GM19372 (cell line): ENCODE results near the gene FRAS1.
"Not testable (repeated sequence)": the region's sequence is repeated elsewhere in the genome, so short reads cannot be mapped to it uniquely, and the experiment has no call there.

Experiments
- ATAC-seq: cut with Tn5 transposase; IDR thresholded peaks from one replicate; pipeline ENCODE4 v1.9.1; 2021; ENCODE audit warnings: mild to moderate bottlenecking, low read depth, moderate library complexity; ENCODE audit not compliant: unreplicated experiment

Gene FRAS1

DNA sequence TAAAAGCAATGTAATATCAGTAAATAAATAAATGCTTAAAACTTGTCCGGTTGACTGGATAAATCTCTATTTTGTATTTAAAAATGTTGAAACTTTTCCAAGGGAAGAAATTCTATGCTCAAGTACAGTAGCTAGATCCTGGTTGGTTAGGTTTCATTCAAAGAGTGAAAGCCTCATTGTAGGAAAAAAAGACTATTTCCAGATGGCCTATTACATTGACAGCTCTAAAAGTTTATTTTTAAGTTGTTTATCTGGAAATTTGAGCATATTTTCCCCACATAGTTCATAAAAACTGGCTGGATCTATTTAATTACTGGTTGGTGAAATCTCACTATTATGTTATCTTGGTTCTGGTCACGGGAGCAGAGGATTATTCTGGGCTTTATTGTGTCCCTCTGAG lies 38.0 kb downstream of the FRAS1 start:
- no peak for ATAC-seq

DNA sequence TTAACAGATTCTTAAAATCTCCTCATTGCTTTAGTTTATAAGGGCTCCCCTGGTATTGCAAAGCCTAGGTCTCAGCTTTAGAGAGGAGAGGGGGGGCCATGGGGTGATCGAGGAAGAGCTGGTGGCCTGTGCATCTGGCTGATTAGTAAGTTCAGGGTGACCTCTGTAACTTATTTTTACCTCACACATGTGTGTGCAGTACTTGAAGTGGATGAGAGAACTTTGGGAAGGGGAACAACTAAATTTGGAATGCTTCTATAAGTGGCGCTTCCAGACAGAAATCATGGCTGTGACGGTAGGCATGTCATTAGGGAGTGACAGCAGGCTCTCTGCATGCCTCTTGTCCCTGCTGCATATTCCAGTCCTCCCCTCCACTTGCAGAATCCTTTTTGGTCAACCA lies 41.9 kb downstream of the FRAS1 start:
- no peak for ATAC-seq

DNA sequence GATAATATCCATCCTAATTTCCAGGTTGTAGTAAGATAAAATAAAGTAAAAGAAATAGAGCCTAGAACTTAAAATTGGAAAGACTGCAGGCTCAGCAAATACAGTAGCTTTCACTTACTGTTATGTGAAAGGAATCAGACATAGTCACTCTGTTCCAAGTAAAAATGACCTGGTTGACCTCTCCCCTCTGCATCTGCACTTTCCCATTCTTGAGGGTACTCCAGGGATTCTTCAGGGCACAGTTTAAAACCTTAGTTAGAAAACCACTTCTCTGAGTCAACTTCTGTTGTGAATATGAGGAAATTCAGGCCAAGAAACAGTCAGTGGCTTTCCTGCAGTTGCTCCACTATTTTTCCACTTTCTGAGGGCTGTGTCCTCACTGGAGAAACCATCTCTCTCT lies 42.9 kb downstream of the FRAS1 start:
- ATAC-seq: no peak

DNA sequence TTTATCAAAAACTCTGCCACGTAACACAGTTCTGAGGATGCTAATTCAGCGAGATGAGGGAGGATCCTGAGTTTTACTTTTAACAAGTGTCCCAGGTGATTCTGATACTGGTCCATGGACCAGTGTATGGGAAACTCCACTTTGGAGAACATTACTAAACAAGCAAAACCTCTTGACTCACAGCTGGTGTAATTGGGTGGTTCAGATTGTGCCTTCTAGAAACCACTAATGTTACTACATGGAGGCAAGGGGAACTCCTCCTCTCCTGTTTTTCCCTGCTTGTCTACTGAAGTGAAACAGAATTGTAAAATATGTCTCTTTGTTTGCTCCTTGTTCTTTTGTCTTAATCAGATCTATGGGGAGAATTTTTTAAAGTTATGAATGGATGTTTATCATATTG lies 62.6 kb downstream of the FRAS1 start:
- ATAC-seq: no peak

DNA sequence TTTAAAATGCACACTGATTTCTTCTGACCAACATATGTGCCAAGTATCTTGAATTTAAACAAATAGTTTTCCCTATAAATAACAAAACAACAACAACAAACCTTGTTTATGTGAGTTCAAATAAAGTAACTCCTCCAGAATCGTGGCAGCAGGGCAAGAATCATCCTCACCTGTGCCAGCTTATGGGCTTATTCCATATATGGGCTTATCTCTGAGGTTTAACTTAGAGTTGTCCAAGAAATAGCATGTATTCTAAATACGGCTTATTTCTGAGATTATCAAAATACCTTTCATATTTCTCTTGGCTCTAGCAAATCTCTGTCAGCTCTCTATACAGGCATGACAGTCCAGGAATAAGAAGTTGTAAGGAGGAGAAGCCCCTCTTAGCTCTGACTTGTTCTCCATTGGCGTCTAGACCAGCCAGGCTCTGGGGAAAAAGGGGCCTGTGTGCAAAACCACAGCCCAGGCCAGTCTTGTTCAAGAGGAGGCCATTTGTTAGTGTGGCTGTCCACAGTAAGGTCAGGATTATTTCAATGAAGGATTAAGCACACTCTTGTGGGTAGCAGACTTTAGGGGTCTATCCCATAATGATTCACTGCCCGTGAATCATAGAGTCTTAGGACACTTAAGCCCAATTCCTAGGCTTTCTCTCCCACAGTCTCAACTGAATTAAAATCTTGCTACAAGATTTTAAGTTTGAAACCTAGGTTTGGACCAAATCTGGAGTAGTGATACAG lies 63.2 kb downstream of the FRAS1 start:
- ATAC-seq: no peak

DNA sequence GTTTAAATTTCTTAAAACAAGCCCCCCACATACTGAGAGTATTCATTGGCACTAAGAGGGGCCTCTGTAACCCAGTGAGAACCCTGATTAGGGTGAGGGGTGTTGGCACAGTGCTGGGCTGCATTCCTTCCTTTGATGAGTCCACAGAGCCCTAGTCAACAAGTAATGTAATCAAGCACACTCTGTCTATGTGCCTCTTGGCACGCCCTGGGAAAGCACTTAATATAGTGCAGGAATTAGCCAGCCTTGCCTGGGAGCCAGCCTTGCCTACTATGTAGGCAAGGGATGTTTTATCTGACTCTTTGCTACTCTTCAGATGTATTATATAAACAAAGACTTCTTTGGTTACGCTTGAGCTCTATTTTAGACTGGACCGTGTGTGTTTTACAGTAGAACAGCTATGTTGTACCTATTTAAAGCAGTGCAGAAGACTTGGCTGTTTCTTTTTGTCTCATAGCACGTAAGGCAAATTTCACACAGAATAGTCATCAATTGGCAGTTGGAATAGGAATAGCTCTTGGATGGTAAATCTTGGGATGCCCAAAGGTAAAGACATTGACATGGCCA lies 64.3 kb downstream of the FRAS1 start:
- ATAC-seq: no peak

DNA sequence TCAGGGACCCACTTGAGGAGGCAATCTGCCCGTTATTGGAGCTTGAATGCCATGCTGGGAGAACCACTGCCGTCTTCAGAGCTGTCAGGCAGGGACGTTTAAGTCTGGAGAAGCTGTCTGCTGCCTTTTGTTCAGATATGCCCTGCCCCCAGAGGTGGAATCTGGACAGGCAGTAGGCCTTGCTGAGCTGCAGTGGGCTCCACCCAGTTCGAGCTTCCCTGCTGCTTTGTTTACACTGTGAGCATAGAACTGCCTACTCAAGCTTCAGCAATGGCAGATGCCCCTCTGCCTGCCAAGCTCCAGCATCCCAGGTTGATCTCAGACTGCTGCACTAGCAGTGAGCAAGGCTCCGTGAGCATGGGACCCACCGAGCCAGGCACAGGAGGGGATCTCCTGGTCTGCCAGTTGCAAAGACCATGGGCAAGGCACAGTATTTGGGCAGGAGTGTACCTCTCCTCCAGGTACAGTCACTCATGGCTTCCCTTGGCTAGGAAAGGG lies 68.8 kb downstream of the FRAS1 start:
- not testable (repeated sequence) for ATAC-seq

DNA sequence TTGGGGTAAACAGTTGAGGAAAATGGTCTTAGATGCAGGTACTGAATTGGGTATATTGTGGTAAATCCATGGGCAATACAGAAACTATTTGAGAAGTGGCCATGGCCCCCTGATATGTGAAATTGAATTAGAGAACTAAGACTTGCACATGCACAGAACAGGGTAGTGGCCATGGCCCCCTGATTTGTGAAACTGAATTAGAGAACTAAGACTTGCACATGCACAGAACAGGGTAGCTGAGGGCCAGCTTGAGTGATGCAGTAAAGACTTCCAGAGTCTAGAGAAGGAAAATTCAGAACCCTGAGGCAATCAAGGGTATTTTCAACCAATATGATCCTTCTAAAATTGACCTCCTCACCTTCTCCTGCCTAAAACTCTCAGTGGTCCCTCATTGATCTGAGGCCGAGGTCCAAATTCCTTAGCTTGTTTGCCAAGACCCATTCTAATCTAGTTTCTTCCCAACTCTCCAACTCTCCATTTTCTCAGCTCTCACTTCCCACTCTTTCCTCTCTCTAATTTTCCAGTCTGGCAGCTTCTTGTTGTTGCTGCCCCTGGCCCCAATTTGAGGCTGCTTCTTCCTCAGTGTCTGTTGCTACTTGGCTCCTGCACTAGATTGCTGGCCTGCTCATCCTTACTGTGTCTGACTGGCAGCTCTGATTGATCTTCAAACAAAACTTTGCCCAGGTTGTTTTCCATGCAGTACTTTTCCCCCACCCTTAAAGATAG lies 72.4 kb downstream of the FRAS1 start:
- no peak for ATAC-seq

DNA sequence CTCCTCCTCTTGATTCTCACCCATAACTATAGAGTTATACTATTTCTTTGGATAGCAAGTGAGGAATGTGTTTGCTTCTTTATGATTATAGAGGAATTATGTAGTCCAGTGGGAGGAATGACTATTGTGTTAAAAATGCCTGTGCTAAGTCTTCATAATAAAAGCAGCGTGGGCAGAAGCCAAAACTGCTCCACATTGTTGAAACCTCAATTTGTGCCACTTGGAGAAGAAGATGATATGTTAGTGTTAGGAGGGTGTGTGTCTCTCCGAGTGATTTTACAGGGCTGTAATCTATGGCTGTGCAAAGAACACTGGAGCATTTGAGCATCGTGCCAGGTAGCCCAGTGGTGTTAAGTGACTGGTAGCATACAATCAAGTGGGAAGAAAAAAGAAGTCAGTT lies 74.3 kb downstream of the FRAS1 start:
- ATAC-seq: no peak

DNA sequence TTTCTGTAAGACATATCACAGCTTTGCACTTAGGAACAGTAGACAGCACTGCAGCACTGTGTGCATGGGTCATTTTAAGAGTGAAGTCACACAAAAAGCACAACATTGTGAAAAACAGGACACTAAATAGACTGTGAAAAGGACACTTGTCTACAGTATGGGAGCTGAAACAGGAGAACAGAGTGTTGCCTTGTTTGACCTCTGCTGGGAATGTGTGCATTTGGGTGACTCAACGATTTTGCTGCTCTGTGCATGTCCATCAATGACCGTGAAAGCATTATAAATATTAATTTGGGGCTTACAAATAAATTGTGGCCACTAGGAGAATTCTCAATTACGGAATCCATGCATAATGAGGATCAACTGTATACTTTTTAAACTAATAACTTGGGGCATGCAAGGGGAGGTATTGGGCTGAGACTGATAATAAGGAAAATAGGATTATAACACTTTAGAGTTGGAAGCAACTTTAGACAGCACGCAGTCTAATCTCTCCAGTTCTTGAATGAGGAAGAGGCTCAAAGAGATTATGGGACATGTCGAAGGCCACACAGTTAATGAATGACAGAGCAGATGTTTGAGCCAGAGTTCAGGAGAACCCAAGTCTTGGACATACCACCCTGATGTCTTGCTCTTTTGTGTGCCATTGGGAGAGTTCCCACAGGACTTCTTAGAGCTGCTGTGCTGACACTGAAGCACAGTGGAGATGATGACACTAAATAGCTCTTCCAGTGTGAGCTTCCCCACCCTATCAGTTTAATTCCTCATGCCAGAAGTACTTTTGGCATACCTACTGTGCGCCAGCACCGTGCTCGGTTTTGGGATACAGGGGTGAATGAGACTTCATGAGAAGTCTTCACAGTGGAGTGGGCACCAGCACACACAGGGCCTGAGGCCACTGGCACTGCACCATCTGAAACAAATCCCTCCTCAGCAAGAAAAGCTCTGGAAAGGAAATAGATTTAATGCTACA lies 79.3 kb downstream of the FRAS1 start:
- no peak for ATAC-seq

DNA sequence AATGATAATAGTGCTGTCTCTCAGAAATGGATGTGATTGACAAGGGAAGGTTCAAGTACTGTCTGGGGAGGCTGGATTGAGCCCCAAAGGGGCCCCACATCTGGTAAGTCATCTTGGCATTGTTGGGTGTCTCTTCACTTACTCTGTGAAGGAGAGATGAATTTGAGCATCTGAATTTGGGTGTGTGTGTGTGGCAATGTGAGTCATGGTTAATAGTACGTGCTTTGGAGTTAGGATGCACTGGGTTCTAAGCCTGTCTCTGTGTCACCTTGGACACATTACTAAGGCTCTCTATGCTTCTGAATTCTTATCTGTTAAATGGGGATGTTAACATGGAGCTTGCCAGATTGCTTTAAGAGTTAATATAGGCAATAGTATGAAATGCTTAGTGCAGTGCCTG lies 80.4 kb downstream of the FRAS1 start:
- no peak for ATAC-seq

DNA sequence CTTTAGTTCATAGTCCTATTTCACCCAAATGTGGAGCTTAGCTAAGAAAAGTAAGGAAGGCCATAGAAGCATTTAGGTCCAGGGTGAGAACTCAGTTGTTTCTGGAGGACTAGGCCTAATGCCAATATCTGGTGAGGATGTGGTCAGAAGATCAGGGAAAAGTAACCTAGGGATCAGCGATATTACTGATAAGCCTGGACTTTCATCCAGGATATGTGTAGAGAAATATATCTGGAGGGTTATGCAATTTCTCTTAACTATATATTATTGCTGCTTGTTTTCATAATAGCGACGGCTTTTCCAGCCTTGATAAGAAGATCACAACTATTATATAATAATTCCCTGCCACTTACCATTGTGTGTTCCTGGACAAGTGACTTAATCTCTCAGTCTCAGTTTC lies 81.1 kb downstream of the FRAS1 start:
- no peak for ATAC-seq

DNA sequence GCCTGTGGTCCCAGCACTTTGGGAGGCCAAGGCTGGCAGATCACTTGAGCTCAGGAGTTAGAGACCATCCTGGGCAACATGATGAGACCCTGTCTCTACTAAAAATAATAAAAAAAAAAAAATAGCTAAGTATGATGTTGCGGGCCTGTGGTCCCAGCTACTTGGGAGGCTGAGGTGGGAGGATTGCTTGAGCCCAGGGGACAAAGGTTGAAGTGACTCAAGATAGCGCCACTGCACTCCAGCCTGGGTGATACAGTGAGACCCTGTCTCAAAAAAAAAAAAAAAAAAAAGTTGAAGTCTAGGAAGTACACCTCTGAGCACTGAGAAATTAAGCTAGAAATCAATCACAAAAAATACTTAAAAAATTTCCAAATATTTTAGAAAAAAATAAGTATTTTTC lies 86.5 kb downstream of the FRAS1 start:
- ATAC-seq: no peak

DNA sequence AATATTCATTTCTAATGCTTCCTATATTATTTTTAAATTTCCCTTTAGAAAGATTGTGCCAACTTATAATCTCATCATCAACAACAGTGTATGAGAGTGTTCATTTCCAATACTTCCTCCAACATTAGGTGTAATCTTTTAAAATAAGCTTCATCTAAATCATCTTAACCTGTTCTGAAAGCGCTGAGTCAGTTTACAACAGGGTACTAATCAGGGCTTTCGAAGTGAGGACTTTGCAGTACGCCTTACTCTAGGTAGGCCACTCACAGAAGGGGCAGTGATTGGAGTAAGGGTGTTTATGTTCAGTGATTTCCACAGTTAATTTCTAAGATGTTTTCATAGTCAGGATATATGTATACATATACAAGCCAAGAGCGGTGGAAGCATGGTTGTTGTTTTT lies 87.9 kb downstream of the FRAS1 start:
- no peak for ATAC-seq

DNA sequence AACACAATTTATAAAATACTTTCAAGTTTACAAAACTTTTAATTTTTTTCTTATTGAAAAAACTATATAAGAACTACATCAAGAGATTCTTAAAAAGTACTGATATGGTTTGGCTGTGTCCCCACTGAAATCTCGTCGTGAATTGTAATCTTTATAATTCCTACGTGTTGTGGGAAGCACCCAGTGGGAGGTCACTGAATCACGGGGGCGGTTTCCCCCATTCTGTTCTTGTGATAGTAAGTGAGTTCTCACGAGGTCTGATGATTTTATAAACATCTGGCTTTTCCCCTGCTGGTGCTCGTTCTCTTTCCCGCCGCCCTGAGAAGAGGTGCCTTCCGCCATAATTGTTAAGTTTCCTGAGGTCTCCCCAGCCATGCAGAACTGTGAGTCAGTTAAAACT lies 88.5 kb downstream of the FRAS1 start:
- ATAC-seq: no peak

DNA sequence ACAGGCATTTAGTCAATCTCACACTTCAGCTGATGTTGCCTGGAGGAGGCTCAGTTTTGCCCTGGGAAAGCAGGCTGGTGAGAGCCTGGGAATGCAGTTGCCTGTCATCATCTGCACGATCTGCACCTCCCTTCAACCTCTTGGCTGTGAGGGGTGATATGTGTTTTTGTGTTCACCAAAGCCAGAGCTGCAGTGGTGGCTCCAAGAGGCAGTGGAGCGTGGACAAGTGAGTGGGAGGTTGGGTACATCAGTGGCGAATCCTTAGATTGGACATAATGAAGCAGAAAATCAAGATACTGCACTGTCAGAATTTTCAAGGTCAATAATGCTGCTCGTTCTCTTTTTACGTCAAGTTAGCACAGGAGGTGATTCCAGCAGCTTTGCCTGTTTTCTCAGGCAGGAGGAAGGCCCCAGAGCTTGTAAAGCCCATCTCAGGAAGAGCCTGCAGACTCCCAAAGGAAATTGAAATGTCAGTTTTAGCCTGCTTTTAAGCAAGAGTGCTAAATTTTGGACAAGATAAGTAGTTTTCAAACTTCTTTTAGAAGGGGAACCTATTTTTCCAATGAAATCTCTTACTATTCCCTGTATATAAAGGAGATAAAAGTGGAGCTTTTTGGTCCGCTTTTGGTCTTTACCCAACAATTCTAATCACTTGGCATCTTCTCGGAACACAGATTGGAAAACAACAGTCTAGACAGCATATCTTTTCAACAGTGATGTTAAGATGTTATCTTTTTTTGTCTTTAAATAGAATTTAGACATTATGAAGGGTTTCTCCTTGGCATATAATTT lies 92.8 kb downstream of the FRAS1 start:
- ATAC-seq: no peak

DNA sequence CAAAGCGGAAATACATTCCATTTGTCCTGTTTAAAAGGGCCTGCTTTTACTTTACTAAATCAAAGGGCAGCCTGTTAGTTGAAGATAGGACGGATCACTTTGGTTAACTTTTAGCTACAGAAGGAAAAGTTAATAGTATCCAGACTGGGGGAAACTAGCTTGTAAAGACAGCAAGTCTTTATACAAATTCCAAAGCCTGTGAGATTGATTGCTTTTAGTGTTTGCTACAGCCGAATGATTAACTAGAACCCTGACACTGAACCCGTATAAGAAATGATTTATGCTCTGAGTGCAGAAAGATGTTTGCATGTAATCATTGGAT lies 93.4 kb downstream of the FRAS1 start:
- no peak for ATAC-seq

DNA sequence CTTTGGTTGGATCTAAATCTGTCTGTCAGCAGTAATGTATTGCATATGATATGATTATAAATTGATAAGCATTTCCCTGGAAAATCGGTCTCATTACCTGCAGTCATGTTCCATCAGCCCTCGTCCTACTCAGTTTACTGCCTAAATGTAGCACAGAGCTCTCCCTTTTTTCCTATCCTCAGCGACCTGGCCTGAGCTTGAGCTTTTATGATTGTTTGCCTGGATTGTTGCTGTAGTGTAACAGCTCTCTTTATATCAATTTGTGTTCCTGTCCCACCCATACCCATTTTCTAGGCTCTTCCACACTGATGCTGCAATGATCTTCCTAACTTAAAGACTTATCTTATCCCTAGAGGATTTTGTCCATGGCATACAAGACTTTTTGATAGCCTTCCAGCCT lies 95.7 kb downstream of the FRAS1 start:
- no peak for ATAC-seq

DNA sequence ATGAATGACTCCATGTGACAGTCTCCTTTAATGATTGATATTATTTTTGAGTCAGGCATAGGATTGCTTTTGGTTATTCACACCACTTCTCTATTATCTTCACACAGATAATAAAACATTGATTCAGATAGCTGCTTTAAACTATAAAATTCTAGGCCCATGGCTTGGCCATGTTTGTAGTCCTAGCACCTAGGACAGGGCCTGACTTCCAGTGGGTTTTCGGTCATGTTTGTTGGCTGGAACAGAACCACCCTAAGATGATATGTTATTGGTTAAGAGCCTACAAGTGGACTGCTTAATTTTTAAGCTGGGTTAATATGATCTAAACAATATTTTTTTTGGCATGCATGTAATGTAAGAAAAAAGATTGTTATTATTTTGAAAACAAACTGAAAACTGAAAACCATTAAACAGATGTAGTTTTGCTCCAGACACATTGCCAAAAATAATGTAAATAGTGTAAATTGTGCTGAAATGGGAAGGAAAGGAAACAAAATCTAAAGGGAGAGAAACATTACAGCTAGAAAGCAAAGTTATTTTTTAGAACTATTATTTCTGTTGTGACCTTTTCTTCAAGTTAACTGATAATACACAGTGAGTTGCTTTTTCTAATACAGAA lies 98.0 kb downstream of the FRAS1 start:
- no peak for ATAC-seq
